DMS53 (cell line): Measurements from ENCODE around the gene PHTF1.
A peak's percentile ranks its signal among the peaks of the same experiment; 100 is the strongest.

Experiments
- DNase-seq: peaks from one replicate; lab custom pipeline; 2025; lab: John Stamatoyannopoulos, UW

Gene PHTF1

DNA sequence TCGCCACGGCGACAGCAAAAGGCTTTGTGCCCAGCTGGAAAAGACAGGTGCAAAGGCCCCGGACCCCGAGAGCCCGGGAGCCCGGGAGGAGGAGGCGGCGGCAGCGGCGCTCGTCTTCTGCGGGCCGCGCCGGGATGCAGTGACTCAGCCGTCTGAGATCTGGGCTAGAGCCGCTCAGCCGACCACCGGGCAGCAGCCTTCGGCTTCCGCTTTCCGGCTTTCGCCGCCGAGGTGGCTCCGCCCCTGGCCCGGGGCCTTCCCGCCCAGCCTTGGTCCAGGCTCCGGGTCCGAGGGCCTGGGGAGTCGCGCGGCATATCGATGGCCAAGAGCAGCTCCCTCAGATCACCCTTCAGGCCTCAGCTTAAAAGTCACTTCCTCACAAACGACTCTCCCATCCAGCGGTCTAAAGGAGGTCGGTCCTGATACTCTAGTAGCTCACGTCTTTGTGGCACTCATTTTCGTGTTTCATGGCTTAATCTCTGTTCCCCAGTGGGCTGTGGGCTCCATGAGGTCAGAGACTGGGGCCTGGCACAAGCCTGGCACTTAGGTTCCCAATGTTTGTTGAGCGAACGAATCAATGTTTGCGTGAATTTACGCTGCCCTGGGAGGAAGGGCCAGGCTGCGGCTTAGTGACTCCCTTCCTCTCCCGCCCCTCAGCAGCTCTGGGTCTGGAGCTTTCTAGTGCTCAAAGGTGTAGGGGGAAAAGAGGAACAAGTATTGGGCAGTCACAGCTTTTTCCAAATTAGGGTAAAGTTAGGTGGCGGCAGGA lies at the start of gene PHTF1:
PHTF1 (minus strand) TSS at position 154 of the 769 bp plus-strand sequence. CDS start 783 bp downstream, outside the sequence.
- DNase-seq = peak; percentile 93

DNA sequence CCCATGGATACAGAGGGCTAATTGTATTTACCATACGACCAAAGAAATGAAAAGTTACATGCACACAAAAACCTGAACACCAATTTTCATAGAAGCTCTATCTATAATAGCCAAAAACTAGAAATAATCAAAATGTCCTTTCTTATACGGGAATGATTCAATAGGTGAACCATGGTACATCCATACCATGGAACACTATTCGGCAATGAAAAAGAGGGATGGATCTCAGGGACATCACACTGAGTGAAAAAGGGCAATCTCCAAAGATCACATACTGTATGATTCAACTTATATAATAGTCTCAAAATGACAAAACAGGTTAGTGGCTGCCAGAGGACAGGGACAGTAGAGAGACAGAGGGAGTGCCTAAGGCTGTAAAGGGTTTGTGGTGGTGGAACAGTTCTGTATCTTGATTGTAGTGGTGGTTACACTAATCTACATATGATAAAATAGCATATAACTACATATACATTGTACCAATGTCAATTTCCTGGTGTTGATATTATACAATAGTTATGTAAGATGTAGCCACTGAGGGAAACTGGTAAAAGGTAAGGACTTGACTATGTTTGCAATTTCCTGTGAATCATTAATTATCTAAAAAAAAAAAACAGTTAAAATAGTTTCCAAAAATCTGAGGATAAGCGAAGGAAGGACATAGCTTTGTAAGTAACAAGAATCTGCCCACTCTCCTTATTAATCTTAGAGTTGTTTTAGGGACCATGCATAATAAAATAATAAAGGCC lies 49.3 kb upstream of the PHTF1 start:
- no peak for DNase-seq

DNA sequence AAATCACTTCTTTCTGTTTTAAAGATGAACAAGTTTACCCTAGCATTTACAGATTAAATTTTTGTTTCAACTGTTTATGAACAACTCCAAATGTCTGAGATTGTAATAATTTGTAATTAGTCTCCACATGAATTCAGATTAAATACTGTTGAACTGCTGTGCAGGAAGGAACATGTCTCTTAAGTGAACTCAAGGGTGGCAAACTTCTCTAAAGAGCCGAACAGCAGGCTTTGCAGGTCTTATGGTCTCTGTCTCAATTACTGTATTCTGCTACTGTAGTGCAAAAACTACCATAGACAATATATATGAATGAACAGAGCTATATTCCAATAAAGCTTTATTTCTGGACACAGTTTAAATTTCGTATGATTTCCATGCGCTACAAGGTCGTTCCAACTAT lies 46.4 kb upstream of the PHTF1 start:
- DNase-seq = no peak

DNA sequence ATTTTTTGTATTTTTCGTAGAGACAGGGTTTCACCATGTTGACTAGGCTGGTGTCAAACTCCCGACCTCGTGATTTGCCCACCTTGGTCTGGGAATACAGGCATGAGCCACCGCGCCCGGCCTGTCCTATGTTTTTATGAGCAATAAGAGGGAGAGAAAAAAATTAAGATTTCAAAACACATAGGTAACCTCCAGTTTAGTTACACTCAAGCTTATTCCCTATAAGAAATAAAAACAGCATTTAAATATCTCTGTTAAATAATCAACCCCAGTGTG lies 45.9 kb upstream of the PHTF1 start:
- DNase-seq = no peak

DNA sequence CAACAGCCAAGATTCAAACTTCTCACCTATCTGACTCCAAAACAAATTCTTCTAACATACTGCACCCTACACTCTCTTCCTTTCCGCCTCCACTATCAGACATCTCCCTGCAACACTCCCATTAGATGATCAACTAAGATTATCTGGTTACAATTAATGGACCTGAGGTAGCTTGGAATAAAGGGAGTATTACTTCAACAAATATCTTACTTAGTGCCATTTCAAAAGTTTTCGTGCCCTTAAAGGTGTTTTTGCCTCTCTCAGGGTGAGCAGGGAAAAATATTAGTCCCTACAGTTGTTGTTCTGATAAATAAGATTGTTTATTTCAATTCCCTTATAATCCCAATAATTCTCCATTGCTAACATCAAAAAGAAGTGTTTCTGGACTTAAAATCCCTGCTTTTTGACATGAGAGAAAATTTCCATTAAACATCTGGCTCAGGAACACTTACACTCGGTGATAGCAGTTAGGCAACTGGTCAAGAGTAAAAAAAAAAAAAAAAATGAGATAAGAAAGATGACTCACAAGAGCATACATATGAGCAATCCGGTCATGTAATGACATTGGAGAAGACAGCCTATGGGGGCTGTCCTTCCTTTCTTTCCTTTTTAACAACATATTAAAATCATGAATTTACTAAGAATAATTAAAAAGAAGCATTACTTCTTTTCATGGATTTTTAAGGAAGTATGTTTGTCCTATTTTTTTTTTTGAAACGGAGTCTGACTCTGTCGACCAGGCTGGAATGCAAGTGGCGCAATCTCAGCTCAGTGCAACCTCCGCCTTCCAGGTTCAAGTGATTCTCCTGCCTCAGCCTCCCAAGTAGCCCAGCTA lies 45.4 kb upstream of the PHTF1 start:
- DNase-seq = peak; percentile 75

DNA sequence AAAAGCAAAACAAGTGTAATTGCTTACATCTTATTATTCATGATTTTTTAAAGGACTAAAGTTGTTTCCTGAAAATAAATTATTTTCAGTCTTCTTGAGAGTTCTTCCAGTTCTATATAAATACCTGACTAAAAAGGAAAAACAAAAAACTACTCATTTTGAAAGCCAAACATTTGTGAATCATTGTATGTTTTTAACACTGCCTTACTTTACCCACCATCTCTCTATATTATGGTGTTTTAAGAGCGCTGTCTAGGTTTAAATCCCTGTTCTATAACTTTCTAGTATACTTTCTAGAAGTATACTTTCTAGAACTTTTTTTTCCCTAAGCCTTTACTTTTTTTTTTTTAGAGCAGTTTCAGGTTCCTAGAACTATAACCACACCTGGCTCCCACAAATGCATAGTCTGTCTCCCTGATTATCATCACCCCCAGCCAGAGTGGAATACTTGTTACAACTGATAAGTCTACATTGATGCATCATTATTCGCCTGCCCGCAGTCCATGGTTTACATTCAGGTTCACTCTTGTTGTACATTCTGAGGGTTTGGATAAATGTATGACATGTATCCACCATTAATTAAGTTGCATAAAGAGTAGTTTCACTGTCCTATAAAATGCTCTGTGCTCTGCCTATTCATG lies 43.2 kb upstream of the PHTF1 start:
- DNase-seq = no peak

DNA sequence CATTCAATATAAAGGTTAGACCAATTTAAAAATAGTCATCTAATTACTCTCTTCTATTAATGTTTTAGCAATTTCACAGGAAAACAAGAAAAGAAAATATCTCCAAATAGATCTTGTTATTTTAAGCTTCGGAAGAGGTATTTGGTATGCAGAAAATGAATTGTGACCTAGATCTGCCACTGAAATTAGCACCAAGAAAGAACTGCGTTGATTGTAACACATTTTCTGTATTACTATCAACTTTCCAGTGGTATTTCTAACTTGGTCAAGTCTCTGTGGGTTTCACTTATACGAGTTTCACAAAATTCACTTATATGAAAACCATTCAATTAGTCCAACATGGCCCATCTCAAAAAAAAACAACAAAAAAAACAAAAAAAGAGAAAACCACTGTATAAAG lies 41.2 kb upstream of the PHTF1 start:
- DNase-seq = no peak

DNA sequence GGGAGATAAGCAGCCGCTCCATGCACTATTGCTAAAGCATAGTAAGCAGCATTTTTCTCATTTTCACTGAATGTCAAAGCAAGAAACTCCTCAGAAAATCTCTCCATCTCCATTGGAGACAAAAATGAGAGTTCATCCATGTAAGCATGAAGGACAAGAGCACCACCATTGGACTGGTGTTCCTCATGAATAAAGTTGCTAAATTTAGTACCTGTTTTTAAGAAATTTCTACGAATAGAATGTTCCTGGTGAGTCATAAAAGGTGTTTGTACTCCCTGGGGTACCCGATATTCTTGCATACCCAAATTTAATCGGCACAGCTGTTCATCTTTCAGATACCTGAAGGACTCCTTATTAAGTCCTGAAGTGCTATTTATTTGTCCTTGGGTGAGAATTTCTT lies 38.2 kb upstream of the PHTF1 start:
- DNase-seq = no peak

DNA sequence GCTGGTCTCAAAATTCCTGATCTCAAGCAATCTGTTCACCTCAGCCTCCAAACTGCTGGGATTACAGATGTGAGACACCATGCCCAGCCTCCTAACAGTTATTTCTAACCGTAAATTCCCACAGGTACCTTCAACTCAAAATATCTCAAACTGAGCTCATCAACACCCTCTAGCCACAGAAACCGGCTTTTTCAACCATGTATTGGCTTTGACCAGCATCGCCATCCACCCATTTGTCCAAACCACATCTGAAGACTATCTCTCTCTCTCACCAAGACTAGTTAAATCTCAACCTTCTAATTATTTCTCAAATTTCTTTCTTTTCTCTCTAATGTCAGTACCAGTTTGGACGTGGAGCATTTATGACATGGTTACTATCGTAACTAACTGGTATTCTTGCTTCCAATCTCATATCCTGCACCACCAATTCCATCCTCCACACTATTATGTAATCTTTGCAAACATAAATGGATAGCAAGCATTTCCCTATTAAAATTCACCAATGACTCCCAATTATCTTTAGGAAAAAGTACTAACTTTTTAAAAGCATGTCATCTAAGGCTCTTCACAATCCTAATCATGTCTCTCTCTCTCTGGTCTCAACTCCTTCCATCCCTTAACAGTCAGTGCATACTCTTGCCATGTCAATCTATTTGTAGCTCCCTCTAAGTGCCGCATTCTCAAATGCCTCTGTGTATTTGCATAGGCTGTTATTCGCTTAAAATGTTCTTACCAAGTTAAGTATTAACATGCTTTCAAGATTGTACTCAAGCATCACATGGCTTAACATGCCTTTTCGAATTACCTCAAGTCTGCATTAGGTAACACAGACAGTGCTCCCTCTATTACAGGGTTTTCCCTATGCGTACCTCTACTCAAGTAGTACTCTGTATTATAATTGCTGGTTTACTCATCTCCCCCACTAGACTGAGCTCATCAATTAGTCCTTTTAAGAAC lies 34.9 kb upstream of the PHTF1 start:
- peak; percentile 41 for DNase-seq

DNA sequence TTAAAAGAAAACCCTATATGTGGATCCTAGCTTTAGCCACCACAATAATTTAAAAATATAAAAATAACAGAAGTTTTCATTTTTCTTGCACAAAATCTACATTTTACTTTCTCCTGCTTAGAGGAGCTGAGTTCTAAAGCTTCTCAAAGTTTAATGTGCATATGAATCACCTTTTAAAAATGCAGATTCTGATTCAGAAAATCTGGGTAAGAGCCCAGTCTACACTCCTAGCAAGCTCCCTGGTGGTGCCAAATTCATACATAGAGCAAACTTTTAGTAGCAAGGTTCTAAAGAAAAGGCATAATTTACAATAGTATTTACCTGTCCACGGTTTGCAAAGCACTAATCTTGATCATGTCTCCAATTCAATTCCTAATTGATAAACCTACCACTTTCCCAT lies 33.7 kb upstream of the PHTF1 start:
- no peak for DNase-seq

DNA sequence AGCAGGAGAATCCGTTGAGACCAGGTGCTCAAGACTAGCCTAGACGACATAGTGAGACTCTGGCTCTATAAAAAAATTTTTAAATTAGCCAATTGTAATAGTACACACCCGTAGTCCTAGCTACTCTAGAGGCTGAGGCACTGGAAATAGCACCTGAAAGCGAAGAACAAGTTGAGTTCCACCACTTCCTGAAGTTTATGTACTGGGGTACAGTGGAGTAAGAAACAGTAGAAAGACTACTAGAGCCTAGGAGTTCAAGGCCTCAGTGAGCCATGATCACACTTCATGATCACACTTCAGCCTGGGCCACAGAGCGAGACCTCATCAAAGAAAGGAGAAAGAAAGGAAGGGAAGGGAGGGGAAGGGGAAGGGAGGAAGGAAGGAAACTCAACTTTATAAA lies 33.2 kb upstream of the PHTF1 start:
- no peak for DNase-seq

DNA sequence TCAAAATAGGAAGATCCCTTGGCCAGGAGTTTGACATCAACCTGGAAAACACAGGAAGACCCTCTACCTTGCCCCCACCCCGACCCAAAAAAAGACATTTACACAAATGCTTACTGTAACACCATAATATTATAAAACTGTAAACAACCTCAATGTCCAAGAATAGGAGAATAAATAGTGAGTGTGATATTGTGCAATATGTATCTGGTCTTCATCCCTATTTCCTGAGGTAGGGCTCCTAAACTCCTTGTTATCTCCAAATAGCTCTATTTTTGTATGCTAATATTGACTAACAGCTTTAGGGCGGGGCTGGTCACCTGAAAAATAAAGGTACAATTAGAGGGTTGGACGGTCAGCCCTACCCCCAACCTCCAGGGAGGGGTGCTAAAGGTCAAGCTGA lies 29.5 kb upstream of the PHTF1 start:
- DNase-seq = no peak

DNA sequence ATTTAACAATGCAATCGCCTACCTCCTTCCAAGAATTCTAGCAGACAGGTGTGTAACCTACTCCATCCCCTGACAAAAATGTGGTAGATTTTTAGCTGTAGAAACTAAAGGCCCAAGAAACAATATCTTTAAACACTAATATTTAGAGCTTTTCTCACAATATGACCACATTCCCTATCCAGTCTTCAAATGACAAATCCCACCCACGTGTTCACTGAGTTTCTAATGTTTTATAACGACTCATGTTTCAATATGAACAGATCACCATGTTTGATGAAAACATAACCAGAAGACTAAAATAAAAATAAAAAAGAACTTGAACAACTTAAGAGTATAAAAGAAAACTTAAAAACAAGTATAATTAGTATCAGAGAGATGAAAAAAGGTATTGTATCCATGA lies 28.4 kb upstream of the PHTF1 start:
- no peak for DNase-seq

DNA sequence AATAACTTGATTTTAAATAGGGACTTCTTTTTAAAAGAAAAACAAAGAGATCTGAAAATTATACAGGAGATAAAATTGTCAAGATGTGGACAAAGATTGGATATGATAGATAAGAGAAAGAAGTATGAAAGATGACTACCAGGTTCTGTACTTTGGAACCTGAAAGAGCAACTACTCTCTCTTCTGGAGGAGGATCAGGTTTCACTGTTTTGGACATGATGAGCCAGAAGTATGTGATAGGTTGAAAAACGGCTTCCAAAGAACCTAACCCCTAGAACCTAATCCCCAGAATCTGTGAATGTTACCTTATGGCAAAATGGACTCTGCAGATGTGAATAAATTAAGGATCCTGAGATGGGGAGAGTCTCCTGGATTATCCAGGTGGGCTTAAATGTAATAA lies 26.8 kb upstream of the PHTF1 start:
- DNase-seq = peak; percentile 47

DNA sequence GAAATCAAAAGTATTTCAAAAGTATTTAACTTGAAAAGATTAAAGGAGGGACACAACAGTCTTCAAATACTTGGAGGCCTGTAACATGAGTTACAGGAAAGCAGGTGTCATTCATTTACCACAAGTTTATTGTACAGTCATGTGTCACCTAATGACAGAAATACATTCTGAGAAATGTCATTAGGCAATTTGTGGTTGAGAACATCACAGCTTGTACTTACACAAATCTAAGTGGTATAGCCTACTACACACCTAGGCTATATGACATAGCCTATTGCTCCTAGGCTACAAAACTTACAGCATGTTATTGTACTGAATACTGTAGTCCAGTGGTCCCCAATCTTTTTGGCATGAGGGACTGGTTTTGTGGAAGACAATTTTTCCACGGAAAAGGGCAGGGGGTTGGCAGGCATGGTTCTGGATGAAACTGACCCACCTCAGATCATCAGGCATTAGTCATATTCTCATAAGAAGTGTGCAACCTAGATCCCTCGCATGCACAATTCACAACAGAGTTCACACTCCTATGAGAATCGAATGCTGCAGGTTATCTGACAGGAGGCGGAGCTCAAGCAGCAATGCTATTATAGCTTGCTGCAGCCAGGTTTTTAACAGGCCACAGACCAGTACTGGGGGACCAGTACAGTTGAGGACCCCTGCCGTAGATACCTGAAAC lies 25.0 kb upstream of the PHTF1 start:
- DNase-seq = no peak

DNA sequence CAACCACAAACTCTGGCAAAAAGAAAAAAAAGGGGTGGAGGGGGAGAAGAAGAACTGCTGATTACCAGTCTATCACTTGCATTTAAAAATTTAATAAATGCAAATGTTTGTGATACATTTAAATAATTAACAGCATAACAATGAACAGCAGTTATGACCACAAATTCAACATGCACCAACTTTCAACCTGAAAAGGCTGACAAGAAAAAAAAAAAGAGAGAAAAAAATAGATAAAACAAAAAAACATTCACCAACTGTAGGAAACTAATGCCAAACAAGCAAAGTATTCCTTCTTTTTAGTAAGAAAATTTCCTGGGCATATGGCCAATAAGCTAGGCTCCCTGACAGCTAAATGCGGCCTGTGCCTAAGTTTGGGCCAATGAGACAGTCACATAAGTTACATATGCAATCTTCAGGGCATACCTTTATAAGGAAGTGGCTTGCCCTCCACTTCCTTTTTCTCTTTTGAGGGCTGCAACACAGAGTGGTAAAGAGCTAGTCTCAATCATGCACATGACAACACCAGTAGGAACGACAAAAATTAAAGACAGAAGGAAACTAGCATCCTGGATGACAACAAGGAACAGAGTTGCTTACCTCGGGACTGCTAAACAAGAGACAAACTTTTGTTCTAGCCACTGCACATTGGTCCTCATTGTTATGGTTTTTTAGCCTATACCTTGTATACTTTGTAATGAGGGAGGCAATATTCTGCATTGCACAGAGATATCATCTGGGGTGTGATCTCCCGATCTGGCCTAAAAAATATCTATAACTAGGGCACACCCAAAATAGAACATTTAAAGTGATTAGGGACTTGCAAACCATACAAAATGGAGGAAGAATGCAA lies 24.2 kb upstream of the PHTF1 start:
- DNase-seq = no peak

DNA sequence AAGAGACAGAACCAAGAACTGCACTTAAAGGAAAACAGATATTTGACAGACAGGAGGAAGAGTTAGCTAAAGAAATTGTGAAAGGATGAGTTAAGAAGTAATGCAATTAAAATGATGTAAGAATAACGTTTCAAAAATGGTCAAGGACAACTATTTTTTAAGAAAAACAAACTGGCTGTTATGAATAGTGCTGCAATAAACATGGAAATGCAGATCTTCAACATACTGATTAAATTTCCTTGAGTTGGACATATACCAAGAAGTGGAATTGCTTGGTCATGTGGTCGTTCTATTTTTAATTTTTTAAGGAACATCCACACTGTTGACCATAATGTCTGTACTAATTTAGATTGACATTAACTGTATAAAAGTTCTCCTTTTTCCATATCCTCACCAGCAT lies 23.1 kb upstream of the PHTF1 start:
- no peak for DNase-seq

DNA sequence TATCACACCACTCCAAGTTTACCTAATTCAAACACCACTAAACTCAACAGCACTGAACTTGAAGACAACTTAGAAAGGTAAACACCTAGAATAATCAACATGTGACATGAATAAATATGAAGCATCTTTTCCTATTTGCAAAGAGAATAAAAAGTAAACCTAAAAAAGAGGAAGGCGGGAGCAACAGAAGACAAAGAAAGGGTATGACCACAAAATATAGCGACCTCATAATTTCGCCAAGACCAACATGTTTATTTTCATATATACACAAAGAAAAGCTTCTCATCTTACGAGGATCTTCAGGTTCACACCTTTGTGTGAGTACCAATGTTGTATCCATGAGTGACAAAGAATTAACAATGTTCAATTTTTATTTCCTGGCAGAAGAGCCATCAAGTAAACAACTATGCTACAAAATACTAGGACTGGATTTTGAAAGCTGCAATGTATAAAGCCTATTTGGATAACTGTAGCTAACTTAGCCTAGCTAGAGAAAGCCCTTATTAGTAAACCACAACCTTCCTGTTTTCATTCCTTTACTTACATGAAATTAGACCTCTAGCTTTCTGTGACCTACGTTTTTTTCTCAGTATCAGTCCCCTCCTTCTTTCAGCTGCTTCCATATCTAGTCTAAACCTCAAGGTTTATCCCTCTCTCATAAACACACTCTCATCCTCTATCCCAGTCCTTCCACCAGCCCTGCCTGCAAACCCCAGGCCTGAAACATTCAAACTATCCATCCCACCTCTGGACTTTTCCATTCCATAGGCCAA lies 21.3 kb upstream of the PHTF1 start:
- no peak for DNase-seq

DNA sequence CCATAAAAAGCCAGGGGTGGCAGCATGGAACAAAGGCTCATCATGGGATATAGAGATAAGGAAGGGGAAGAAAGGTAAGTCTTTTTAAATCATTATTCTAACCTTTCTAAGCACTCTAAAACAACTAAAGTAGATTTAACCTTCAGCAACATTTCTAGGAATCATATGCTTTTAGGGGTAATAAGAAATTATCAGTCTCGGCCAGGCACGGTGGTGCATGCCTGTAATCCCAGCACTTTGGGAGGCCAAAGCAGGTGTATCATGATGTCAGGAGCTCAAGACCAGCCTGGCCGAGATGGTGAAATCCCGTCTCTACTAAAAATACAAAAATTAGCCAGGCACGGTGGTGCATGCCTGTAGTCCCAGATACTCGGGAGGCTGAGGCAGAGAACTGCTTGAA lies 20.3 kb upstream of the PHTF1 start:
- DNase-seq = no peak
